NB4 (cell line): ENCODE measurements around the gene EHMT1.
A peak's percentile ranks its signal among the peaks of the same experiment; 100 is the strongest.

ENCODE experiments used
- DNase-seq: peaks from one replicate; pipeline ENCODE4 v3.0.0; 2010; ENCODE audit warnings: low read depth
- H3K4me3 ChIP-seq: one replicate; pipeline ENCODE4 v1.5.1; 2011; ENCODE audit warnings: mild to moderate bottlenecking, low read depth, low read length, moderate library complexity
- CTCF ChIP-seq: IDR thresholded peaks from one replicate; pipeline ENCODE4 v1.5.1; 2012; ENCODE audit warnings: low read depth, low read length
- MAX ChIP-seq: IDR thresholded peaks from 2 replicates; pipeline ENCODE4 v1.6.1; 2011; ENCODE audit warnings: low read depth, low read length
- MYC ChIP-seq: IDR thresholded peaks from 2 replicates; pipeline ENCODE4 v1.6.1; 2011; ENCODE audit warnings: low read depth, low read length
- POLR2A ChIP-seq: IDR thresholded peaks from 2 replicates; pipeline ENCODE4 v1.6.1; 2011; ENCODE audit warnings: mild to moderate bottlenecking; ENCODE audit not compliant: insufficient read length; ENCODE audit errors: extremely low read depth

EHMT1 gene

GRCh38 chr9:137683262-137683864, 64.6 kb downstream of the EHMT1 start:
- no peak overlapping the region for H3K4me3 ChIP-seq
- TF ChIP-seq POLR2A (no peak), MAX (no peak), CTCF (no peak), MYC (no peak)
- no peak for DNase-seq

- no peak for DNase-seq
These were observed 66.4 kb downstream of the EHMT1 start for GRCh38 chr9:137685035-137685740.

GRCh38 chr9:137685741-137686420, 67.1 kb downstream of the EHMT1 start:
- no peak overlapping the region for H3K4me3 ChIP-seq
- TF ChIP-seq POLR2A (no peak), MYC (no peak), CTCF (no peak), MAX (no peak)
- no peak for DNase-seq

More at GRCh38 chr9:137685035-137685740, 66.4 kb downstream of the EHMT1 start:
- no peak for TF ChIP-seq MAX
- no peak for TF ChIP-seq CTCF
- no peak for TF ChIP-seq POLR2A
- no peak for TF ChIP-seq MYC
- H3K4me3 ChIP-seq, result no peak overlapping the region

GRCh38 chr9:137688261-137688660, 69.5 kb downstream of the EHMT1 start:
- TF ChIP-seq MYC (no peak), CTCF (no peak), MAX (no peak), POLR2A (no peak)
- no peak for DNase-seq
- H3K4me3 ChIP-seq, result no peak overlapping the region

- TF ChIP-seq CTCF (no peak), MYC (no peak), MAX (no peak), POLR2A (no peak)
- peak; percentile 51 for DNase-seq
- no peak overlapping the region for H3K4me3 ChIP-seq
These were observed 69.9 kb downstream of the EHMT1 start for GRCh38 chr9:137688725-137689124.
